Measurements from ENCODE around the gene THEMIS.

- TF ChIP-seq CTCF (IDR thresholded peaks at IDR 0.05) (no peak), POLR2A (IDR thresholded peaks at IDR 0.05) (no peak)
Observed at GRCh38 chr6:127923135-127923534, 22.3 kb upstream of the THEMIS start.

Measured in heart left ventricle (tissue), 13 donors.